ENCODE measurements around the gene KCNN1. TPM values are rescaled to one million over a fixed set of nuclear protein-coding genes. Genes with fewer than 3 reads are reported as not detected.

Gene KCNN1
- total and polyA plus RNA-seq, 2 of the 4 experiments (the other 2 are of a cell fraction), result 0.09 TPM; not detected in 1

DNA sequence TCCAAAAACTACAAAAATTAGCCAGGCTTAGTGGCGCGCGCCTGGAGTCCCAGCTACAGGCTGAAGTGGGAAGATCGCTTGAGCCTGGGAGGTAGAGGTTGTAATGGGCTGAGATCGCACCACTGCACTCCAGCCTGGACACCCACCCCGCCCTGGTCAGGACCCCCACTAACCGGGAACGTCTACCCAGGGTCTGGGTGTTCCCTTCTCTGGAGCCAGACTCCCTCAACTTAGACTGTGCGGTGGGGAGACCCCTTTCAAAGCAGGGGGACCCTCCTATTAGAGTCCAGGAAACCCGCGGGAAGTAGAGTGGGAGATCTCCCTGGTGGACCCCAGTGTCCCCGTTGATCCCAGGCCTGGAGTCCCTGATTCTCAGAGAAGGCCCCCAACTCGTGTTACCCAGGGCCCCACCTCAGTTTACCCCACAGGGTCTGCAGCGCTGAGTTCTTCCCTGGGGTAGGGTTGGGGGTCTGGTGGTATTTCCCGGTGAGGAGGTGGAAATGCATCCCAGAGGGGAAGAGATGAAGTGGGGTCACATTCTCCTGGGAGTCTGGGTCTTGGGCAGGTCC lies 35.0 kb downstream of the KCNN1 start:
- Histone ChIP-seq H3K4me2 (ENCODE audit: low read depth, low read length) (peak overlapping the region; percentile 51), H2AFZ (replicated peaks; ENCODE audit: low read length, poor library complexity) (peak overlapping the region; percentile 94), H2AK5ac (ENCODE audit: low read depth, low read length) (peak overlapping the region; percentile 87), H3K36me3 (ENCODE audit: control insufficient read depth, insufficient read depth, low read length) (no peaks in the 10 kb centered on the region), H2BK15ac (ENCODE audit: low read depth, low read length) (no peak overlapping the region; the same call in 2 of the 3 replicates), H2BK5ac (ENCODE audit: low read depth, low read length, poor library complexity, severe bottlenecking) (no peak overlapping the region), H2AK9ac (replicated peaks; ENCODE audit: low read depth, low read length, poor library complexity) (peak overlapping the region; percentile 89), H3K23ac (ENCODE audit: low read depth, low read length) (no peak overlapping the region), H3K4me3 (ENCODE audit: insufficient read depth, low read depth, low read length) (peak overlapping the region; percentile 63), H3K56ac (ENCODE audit: extremely low read depth, insufficient read depth, low read length) (no peak overlapping the region), H3K9me1 (ENCODE audit: insufficient read depth, low read length) (no peaks in the 10 kb centered on the region; the same call in 1 of the 2 replicates), H2BK20ac (ENCODE audit: low read depth, low read length) (no peak overlapping the region), H3K79me1 (ENCODE audit: low read depth in 1 of 2, low read length in 2 of 2) (peaks cover 9 to 13% of the 10 kb centered on the region in 2 experiments; a peak in 2 of 4 replicates), H2BK120ac (ENCODE audit: low read depth, low read length) (no peak overlapping the region), H3K4ac (ENCODE audit: low read depth, low read length) (peak overlapping the region; percentile 54), H4K8ac (ENCODE audit: low read depth in 2 of 2, low read length in 2 of 2) (peak overlapping the region; percentile 65 to 91), H3K9ac (ENCODE audit: low read depth, low read length) (peak overlapping the region; percentile 25), H3K18ac (ENCODE audit: low read depth, low read length) (no peak overlapping the region), H4K20me1 (ENCODE audit: insufficient read depth, low read length) (peaks cover 2% of the 10 kb centered on the region; the same call in 1 of the 2 replicates), H3K9me3 (ENCODE audit: control insufficient read depth, insufficient read depth, low read length) (no peaks in the 10 kb centered on the region), H3K4me1 (ENCODE audit: control insufficient read depth, insufficient read depth, low read length) (no peaks in the 10 kb centered on the region; the same call in 1 of the 2 replicates), H3K14ac (replicated peaks; ENCODE audit: low read depth, low read length) (peak overlapping the region; percentile 7; the same call in 1 of the 2 replicates), H4K5ac (ENCODE audit: low read depth, low read length) (no peak overlapping the region), H3K27me3 (ENCODE audit: control insufficient read depth, insufficient read depth, low read length) (no peaks in the 10 kb centered on the region), H3K27ac (ENCODE audit: insufficient read depth, low read length) (no peak overlapping the region; the same call in 1 of the 2 replicates), H4K91ac (ENCODE audit: insufficient read depth, low read depth, low read length) (no peak overlapping the region; the same call in 1 of the 2 replicates)
- ChIA-PET CTCF (interaction anchor here (0.8 to 1.0 kb wide), 2 partner anchors 57 to 63 kb away, joined by 3 read pairs; no protein-coding TSS in a partner anchor), POLR2A (ENCODE audit: unreplicated experiment) (no interaction called here)
- DNase-seq, result no peak
- in situ Hi-C loops (cut with MboI; ENCODE audit: low sequenced_read_pairs), result no loop called here
- TF ChIP-seq, protein P1, sequence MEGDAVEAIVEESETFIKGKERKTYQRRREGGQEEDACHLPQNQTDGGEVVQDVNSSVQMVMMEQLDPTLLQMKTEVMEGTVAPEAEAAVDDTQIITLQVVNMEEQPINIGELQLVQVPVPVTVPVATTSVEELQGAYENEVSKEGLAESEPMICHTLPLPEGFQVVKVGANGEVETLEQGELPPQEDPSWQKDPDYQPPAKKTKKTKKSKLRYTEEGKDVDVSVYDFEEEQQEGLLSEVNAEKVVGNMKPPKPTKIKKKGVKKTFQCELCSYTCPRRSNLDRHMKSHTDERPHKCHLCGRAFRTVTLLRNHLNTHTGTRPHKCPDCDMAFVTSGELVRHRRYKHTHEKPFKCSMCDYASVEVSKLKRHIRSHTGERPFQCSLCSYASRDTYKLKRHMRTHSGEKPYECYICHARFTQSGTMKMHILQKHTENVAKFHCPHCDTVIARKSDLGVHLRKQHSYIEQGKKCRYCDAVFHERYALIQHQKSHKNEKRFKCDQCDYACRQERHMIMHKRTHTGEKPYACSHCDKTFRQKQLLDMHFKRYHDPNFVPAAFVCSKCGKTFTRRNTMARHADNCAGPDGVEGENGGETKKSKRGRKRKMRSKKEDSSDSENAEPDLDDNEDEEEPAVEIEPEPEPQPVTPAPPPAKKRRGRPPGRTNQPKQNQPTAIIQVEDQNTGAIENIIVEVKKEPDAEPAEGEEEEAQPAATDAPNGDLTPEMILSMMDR (conservative IDR thresholded peaks at IDR 0.05; ENCODE audit: low read depth, low read length), result no peak
- TF ChIP-seq RAD21 (IDR thresholded peaks at IDR 0.05; ENCODE audit: low read length) (no peak), SMC3 (IDR thresholded peaks at IDR 0.05; ENCODE audit: low read depth, low read length) (no peak), MXI1 (IDR thresholded peaks at IDR 0.05; ENCODE audit: borderline replicate concordance, low read depth, low read length) (no peak)
- no CpG with 5 or more reads among the region's 15 CpGs for WGBS, 2 experiments (ENCODE audit: extremely low coverage in 2 of 2, insufficient read length in 1 of 2)
- dilution Hi-C loops (cut with HindIII; ENCODE audit: low sequenced_read_pairs, unreplicated experiment), result no loop called here
- no peak for ATAC-seq (ENCODE audit: low read depth)
- BruUV-seq (replicated peaks), result no TSS peak
- intact Hi-C loops (cut with micrococcal nuclease), result loop anchor here (10.0 kb wide), 1 partner anchor 153 kb away; the partner anchor contains the start of gene PIK3R2

Measured in IMR-90 (cell line).